Endometrial microvascular endothelial cells (primary cell): Measurements from ENCODE around the gene RASD2. TPM values are rescaled to one million over a fixed set of nuclear protein-coding genes. Genes with fewer than 3 reads are reported as not detected.

ENCODE experiments used
- in situ Hi-C: cut with HindIII; loops from 2 replicates; pipeline ENCODE4 v1.10.0; 2017; ENCODE audit warnings: low sequenced_read_pairs, low pct_unique_long_range_greater_than_20kb; ENCODE audit errors: inconsistent ontology term
- total RNA-seq: library from RNA; depleted of rRNA; stranded (reverse); fragments of >200 nt; gene quantifications from one replicate; pipeline ENCODE4 v1.2.3, GENCODE V29; 2015; ENCODE audit errors: inconsistent ontology term

The RASD2 gene
- total RNA-seq, 1 donor from 2014 or later, result not detected

DNA sequence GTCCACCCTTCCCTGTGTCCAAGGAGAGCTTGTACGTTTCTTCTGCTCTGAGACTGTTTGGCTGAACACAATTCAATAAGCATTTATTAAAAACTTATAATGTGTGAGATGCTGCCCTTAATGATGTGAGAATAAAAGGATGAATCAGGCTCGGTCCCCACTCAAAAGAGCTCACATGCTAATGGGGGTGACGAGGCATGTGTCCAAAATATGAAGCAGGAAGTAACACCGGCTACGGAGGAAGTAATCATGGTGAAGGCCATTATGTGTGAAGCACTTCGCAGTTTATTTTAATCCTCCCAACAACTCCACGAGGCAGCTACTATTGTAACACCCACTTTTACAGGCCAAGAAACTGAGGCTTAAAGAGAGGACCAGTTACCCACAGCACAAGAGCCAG, 3.4 kb upstream of the RASD2 start:
- in situ Hi-C loops, result no loop called here

- in situ Hi-C loops, result no loop called here
These were observed 1.8 kb upstream of the RASD2 start for GRCh38 chr22:35538801-35539321.

DNA sequence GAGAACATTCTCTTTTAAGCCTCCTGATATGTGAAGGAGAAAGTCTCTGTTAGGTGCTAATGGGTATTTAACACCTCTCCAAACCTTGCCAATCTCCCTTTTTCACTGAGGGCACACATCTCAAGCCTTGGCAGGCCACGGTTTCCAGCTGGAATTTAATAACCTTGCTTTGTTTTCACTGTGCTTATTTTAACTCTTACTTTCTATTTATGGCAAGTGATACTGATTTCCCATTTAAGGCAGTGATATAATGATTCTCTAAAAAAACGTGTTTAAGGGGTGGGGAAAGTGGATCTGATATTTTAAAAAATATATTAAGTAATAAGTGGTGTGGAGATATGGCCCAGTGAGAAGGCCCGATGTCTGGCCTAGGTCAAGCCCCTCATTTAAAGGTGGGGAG, 1.1 kb upstream of the RASD2 start:
- in situ Hi-C loops, result no loop called here

DNA sequence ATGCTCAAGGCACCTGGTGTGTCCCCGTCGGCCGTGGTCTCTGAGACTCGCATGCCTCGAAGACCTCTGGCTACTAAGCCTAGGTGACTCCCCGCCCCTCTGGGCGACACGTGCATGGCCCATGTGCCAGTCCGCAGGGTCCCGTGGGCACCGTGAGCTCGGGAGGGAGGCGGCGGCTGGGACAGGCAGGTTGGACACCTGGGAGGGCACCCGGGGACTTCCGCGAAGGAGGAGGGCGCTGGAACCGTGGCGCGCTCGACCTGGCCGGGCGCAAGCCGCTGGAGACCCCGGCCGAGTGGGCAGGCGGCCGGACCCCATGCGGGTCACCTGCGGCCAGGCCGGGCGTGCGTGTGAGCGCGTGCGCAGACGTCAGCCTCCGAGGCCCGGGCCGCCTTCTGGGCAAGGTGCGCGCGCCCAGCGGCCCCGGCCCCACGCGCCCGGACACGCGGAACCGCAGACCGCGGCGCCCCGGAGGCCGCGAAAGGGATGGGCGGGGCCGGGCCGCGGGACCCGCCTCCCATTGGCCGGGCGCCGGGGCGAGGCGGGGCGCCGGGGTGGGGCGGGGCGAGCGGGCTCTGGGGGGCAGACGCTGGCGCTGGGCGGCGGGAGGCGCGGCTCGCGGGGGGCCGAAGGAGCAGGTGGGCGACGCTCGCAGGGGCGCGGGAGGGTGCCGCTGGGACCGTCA, 579 bp upstream of the RASD2 start:
- in situ Hi-C loops, result no loop called here

- in situ Hi-C loops, result no loop called here
These were observed 670 bp downstream of the RASD2 start for GRCh38 chr22:35541254-35541748.

GRCh38 chr22:35542157-35542938, 1.7 kb downstream of the RASD2 start:
- in situ Hi-C loops, result no loop called here

- in situ Hi-C loops, result no loop called here
These were observed 2.4 kb downstream of the RASD2 start for GRCh38 chr22:35542939-35543516.

DNA sequence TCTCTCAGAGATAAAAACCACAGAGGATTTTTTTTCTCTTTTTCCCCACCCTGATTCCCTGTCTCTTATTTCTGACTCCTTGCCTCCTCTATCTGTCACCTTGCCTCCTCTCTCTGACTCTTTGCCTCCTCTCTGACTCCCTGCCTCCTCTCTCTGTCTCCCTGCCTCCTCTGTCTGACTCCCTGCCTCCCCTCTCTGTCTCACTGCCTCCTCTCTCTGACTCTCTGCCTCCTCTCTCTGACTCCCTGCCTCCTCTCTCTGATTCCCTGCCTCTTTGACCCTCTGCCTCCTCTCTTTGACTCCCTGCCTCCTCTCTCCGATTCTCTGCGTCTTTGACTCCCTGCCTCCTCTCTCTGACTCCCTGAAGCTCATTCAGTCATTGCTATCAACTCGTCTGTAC, 3.1 kb downstream of the RASD2 start:
- in situ Hi-C loops, result no loop called here

DNA sequence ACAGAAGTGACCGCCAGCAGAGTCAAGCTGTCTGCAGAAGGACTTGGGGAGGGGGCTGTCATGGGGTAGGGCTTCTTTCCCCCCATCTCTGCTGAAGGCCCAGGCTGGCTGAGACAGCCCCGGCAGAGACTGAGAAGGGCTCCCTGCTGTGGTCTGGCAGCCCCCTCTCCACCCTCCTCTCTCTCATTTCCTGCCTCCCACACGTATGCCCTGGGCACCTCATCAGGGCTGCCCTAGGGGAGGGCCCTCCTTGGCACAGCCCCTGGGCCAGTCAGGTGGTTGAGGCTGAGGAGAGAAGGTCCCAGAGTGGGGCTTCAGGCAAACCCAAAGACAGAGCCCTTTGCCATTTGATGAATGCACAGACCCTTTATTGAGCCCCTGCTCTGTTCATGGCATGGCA, 3.6 kb downstream of the RASD2 start:
- in situ Hi-C loops, result no loop called here

DNA sequence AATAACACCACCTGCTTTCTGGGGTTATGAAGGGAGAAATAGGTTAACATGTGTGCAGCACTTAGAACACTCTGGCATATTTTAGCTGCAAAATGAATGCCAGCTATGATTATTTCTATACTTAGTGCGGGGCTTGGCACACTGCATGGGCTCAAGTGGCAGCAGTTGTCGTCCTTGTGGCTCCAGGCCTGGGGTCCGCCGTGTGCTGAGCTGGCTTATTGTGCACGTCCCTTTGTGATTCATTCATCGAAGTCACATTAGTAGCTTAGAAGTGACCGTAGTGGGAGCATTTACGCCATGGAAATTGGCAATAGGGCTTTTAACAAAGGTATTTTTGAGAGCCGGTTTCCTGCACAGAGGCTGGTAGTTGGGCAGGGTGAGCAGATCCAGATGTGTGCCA, 4.2 kb downstream of the RASD2 start:
- in situ Hi-C loops, result no loop called here

GRCh38 chr22:35546886-35547285, 6.3 kb downstream of the RASD2 start:
- in situ Hi-C loops, result no loop called here

DNA sequence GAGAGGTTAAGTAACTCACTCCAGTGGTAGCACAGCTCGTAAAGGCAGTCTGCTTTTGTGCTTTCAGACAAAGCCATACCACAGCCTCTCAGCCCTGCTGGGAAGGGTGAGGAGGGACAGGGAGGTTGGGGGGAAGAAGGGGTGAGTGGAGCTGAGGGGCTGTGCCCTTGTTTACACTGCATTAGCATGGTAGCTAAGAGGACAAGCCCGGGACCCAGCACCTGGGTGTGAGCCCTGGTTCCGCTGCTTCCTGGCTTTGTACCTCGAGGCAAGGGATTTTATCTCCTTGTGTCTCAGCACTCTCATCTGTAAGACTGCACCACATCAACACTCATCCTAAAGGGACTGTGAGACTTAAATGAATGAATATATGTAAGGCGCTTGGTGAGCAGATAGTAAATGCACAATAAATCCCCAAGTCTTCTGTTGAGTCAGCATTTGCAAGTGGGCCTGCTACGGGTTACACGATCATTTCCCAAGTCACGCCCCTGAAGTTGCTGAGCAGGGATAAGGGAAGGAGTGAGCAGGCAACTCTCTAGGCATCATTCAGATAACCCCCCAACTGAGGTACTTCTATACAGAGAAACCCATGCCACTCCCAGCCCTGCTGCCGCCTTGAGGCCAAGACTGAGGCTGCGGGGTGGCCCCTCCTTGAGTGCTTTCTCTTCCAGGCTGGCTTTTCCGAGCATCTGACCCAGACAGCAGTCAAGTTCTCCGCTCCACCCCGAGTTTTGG, 7.5 kb downstream of the RASD2 start:
- in situ Hi-C loops, result no loop called here

GRCh38 chr22:35548722-35549112, 8.1 kb downstream of the RASD2 start:
- in situ Hi-C loops, result no loop called here

- in situ Hi-C loops, result no loop called here
These were observed 8.7 kb downstream of the RASD2 start for GRCh38 chr22:35549328-35549727.

GRCh38 chr22:35551549-35552177, 11.0 kb downstream of the RASD2 start:
- in situ Hi-C loops, result no loop called here

DNA sequence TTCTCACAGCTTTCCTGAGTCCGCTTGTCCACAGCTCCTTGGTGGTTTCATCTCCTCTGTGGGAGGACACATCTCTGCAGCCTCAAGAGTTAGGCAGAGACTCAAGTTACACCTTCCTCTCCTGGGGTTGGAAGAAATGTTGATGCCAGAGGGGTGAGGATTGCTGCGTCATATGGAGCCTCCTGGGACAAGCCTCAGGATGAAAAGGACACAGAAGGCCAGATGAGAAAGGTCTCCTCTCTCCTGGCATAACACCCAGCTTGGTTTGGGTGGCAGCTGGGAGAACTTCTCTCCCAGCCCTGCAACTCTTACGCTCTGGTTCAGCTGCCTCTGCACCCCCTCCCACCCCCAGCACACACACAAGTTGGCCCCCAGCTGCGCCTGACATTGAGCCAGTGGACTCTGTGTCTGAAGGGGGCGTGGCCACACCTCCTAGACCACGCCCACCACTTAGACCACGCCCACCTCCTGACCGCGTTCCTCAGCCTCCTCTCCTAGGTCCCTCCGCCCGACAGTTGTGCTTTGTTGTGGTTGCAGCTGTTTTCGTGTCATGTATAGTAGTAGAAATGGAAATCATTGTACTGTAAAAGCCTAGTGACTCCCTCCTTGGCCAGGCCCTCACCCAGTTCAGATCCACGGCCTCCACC, 11.7 kb downstream of the RASD2 start:
- in situ Hi-C loops, result no loop called here

DNA sequence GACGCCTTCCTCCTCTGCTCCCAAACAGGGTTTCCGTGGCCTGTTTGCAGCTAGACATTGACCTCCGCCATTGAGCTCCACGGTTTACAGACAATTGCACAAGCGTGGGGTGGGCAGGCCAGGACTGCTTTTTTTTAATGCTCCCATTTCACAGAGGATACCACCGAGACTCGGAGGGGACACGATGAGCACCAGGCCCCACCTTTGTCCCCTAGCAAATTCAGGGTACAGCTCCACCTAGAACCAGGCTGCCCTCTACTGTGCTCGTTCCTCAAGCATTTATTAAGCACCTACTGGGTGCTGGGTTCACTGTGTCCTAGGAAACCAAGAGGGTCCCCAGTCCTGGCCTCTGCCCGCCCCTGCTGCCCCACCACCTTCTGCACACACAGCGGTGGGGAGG, 12.2 kb downstream of the RASD2 start:
- in situ Hi-C loops, result no loop called here

GRCh38 chr22:35553341-35553740, 12.7 kb downstream of the RASD2 start:
- in situ Hi-C loops, result no loop called here
